Skeletal muscle satellite cell (primary cell): ENCODE results near the gene C1QA.

Source experiments
- H3K27me3 ChIP-seq: 2 replicates; pipeline ENCODE4 v1.7.0; 2013; ENCODE audit warnings: low read length; ENCODE audit not compliant: control insufficient read depth, insufficient read depth
- H3K36me3 ChIP-seq: 2 replicates; pipeline ENCODE4 v1.7.0; 2013; ENCODE audit warnings: mild to moderate bottlenecking, control low read depth, low read length; ENCODE audit not compliant: insufficient read depth
- H3K4me1 ChIP-seq: 2 replicates; pipeline ENCODE4 v1.7.0; 2013; ENCODE audit warnings: low read length; ENCODE audit not compliant: control insufficient read depth, insufficient read depth
- H3K4me2 ChIP-seq: 2 replicates; pipeline ENCODE4 v1.7.0; 2013; ENCODE audit warnings: mild to moderate bottlenecking, low read length
- H3K4me3 ChIP-seq: 2 replicates; pipeline ENCODE4 v1.7.0; 2013; ENCODE audit warnings: low read length
- H3K9ac ChIP-seq: 2 replicates; pipeline ENCODE4 v1.7.0; 2013; ENCODE audit warnings: mild to moderate bottlenecking, low read depth, low read length, moderate library complexity
- H3K9me3 ChIP-seq: replicated peaks from 2 replicates; pipeline ENCODE4 v1.7.0; 2013; ENCODE audit warnings: mild to moderate bottlenecking, control low read depth, low read length

C1QA gene

DNA sequence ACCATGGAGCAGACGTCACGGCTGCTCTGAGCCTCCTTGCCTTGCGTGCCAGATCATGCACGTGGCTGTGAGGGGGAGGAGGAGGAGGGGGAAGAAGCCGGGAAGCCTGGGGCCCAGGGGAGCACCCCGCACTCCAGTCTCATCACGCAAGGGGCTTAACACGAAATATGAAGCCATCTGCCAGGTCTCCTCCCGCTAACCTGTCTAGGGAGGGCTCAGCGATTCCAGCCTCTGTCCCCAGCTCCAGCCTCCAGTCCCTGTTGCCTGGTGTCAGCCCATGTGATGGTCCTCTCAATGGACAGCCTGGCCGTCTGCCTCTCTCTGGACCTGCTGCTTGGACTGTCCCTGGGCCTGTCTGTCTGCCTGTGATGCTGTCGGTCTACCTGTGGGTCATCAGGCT lies 22.5 kb upstream of the C1QA start:
- peaks cover 69% of the 10 kb centered on the region for H3K27me3 ChIP-seq
- H3K36me3 ChIP-seq: no peaks in the 10 kb centered on the region

GRCh38 chr1:22615886-22616285 lies 20.5 kb upstream of the C1QA start:
- no peak overlapping the region for H3K4me2 ChIP-seq
- H3K27me3 ChIP-seq: peaks cover 75% of the 10 kb centered on the region
- H3K9ac ChIP-seq: no peak overlapping the region

More for the DNA sequence above, 22.5 kb upstream of the C1QA start:
- H3K4me1 ChIP-seq: no peaks in the 10 kb centered on the region
- H3K9ac ChIP-seq: no peak overlapping the region
- H3K4me3 ChIP-seq: no peak overlapping the region
- H3K9me3 ChIP-seq: no peaks in the 10 kb centered on the region
- H3K4me2 ChIP-seq: no peak overlapping the region

GRCh38 chr1:22616571-22616970 lies 19.9 kb upstream of the C1QA start:
- no peaks in the 10 kb centered on the region for H3K36me3 ChIP-seq
- no peaks in the 10 kb centered on the region for H3K9me3 ChIP-seq
- H3K9ac ChIP-seq: no peak overlapping the region
- H3K4me2 ChIP-seq: no peak overlapping the region
- H3K4me3 ChIP-seq: no peak overlapping the region
- H3K4me1 ChIP-seq: no peaks in the 10 kb centered on the region
- H3K27me3 ChIP-seq: peaks cover 79% of the 10 kb centered on the region

More at GRCh38 chr1:22615886-22616285, 20.5 kb upstream of the C1QA start:
- Histone ChIP-seq H3K4me3 (no peak overlapping the region), H3K4me1 (no peaks in the 10 kb centered on the region), H3K36me3 (no peaks in the 10 kb centered on the region), H3K9me3 (no peaks in the 10 kb centered on the region)

GRCh38 chr1:22618056-22618455 lies 18.4 kb upstream of the C1QA start:
- H3K27me3 ChIP-seq: peaks cover 79% of the 10 kb centered on the region

GRCh38 chr1:22619252-22619651 lies 17.2 kb upstream of the C1QA start:
- Histone ChIP-seq H3K4me2 (no peak overlapping the region), H3K9ac (no peak overlapping the region), H3K4me1 (no peaks in the 10 kb centered on the region), H3K27me3 (peaks cover 68% of the 10 kb centered on the region), H3K36me3 (no peaks in the 10 kb centered on the region), H3K9me3 (no peaks in the 10 kb centered on the region), H3K4me3 (no peak overlapping the region)

More at GRCh38 chr1:22618056-22618455, 18.4 kb upstream of the C1QA start:
- Histone ChIP-seq H3K4me2 (no peak overlapping the region), H3K4me3 (no peak overlapping the region), H3K9me3 (no peaks in the 10 kb centered on the region), H3K9ac (no peak overlapping the region), H3K36me3 (no peaks in the 10 kb centered on the region), H3K4me1 (no peaks in the 10 kb centered on the region)

DNA sequence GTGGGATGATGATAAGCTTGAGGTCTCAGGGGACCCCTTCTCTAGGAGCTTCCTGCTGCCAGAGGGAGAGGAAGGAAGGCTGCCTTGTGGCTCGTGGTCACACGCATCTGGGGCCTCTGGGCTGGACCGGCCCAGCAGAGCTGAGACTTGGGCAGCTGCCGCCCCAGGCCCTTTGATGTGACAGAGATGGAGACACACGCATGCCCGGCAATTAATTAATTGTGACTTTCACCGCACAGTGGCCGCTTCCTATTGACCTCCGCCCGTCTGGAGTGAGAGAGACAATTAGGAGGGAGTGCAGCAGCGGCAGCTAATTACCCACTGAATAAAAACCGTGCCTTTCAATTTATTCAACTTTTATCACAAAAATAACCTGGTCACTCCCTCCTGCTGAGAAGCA lies 16.6 kb upstream of the C1QA start:
- H3K4me3 ChIP-seq: no peak overlapping the region
- H3K9me3 ChIP-seq: no peaks in the 10 kb centered on the region
- no peak overlapping the region for H3K4me2 ChIP-seq
- H3K9ac ChIP-seq: no peak overlapping the region
- H3K27me3 ChIP-seq: peaks cover 68% of the 10 kb centered on the region
- no peaks in the 10 kb centered on the region for H3K4me1 ChIP-seq
- H3K36me3 ChIP-seq: no peaks in the 10 kb centered on the region

GRCh38 chr1:22621761-22622160 lies 14.7 kb upstream of the C1QA start:
- Histone ChIP-seq H3K9ac (no peak overlapping the region), H3K4me3 (no peak overlapping the region), H3K27me3 (peaks cover 74% of the 10 kb centered on the region), H3K4me2 (no peak overlapping the region), H3K36me3 (no peaks in the 10 kb centered on the region), H3K4me1 (no peaks in the 10 kb centered on the region), H3K9me3 (no peaks in the 10 kb centered on the region)

DNA sequence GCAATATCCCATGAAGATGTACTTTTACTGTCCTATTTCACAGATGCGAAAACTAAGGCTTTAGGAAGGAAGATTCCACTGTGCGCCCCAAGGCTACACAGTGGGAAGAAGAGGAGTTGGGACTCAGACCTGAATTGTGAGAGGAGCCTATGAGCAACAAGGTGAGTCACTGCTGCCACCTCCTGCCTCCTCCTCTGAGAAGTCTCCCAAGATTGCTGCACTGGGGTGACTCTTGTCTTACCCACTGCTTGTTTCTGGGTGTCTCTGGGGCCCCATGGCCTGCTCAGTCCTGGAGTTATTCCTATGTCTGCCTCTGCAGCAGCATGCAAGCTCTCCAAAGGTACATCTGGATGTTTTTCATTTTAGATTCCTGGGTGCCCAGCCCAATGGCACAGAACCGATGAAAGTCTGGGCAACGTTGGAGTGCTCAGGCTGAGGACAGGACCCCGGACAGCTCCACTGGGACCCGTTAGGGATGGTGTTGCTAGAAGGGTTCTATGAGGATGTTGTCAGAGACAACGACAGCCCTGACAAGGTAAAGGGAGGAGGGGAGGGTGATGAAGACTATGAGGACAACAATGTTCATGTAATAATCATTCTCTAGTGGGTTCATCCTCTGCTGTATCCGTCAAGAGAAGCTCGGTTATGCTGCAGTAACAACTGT lies 11.0 kb upstream of the C1QA start:
- Histone ChIP-seq H3K9ac (no peak overlapping the region), H3K4me1 (no peaks in the 10 kb centered on the region), H3K9me3 (no peaks in the 10 kb centered on the region), H3K36me3 (no peaks in the 10 kb centered on the region), H3K4me3 (no peak overlapping the region), H3K27me3 (peaks cover 66% of the 10 kb centered on the region), H3K4me2 (no peak overlapping the region)

DNA sequence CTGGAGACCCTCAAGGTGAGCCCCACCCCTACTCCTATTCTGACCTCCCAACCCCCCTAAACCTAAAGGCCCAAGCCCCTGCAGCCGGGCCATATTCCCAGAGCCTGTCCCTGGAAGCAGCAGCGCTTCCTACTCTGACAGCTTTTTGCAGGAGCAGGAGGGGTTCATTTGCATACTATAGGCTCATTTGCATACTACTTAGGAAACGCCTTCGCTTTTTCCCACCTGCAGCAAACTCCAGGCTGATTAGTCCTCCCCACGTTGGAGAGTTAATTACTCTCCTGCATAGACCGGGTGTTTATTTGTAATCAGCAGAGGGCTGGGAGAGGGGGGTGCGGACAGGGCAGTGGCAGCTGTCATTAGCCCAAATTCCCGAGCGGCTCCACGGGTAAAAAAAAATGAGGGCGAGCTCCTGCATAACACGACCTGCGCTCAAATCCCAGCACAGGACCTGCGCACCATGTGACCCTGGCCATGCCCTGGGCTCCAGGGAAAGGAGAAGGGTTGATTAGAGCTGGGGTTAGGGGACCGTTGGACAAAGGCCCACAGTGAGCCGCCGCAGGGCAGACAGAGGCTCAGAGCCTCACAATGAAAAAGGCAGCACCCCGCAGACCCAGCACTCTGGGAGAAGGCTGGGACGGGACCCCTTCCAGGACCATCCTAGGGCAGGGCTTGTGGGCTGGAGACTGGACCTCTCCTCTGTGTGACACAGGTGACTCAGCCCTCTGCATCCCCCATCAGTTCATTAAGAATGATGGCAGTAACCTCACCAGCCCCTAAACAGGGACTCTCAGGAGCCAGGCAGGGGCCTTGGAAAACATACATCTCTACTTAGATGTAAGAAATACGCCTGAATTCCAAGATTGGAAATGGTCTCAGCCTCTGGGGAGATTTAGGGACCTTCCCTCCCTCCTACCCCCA lies 9.9 kb upstream of the C1QA start:
- Histone ChIP-seq H3K4me2 (no peak overlapping the region), H3K4me1 (no peaks in the 10 kb centered on the region), H3K9me3 (no peaks in the 10 kb centered on the region), H3K9ac (no peak overlapping the region), H3K36me3 (no peaks in the 10 kb centered on the region), H3K27me3 (peaks cover 64% of the 10 kb centered on the region), H3K4me3 (no peak overlapping the region)

- no peak overlapping the region for H3K9ac ChIP-seq
- H3K4me1 ChIP-seq: no peaks in the 10 kb centered on the region
- H3K4me3 ChIP-seq: no peak overlapping the region
- H3K4me2 ChIP-seq: no peak overlapping the region
- H3K27me3 ChIP-seq: peaks cover 62% of the 10 kb centered on the region
- H3K9me3 ChIP-seq: no peaks in the 10 kb centered on the region
- H3K36me3 ChIP-seq: no peaks in the 10 kb centered on the region
These were observed 9.1 kb upstream of the C1QA start for GRCh38 chr1:22627331-22627730.

GRCh38 chr1:22628698-22629444 lies 7.6 kb upstream of the C1QA start:
- Histone ChIP-seq H3K36me3 (no peaks in the 10 kb centered on the region), H3K9me3 (no peaks in the 10 kb centered on the region), H3K4me3 (no peak overlapping the region), H3K27me3 (peaks cover 71% of the 10 kb centered on the region), H3K9ac (no peak overlapping the region), H3K4me2 (no peak overlapping the region), H3K4me1 (no peaks in the 10 kb centered on the region)
